IMR-90 (cell line): Measurements from ENCODE around the gene CYB5B. TPM values are rescaled to one million over a fixed set of nuclear protein-coding genes. Genes with fewer than 3 reads are reported as not detected.

Experiments used
- ATAC-seq: fragments of 200-7000 bp; cut with Tn5 transposase; 2 replicates; pipeline ENCODE4 v1.9.1; 2020; ENCODE audit warnings: low read depth, mild to moderate bottlenecking, moderate library complexity
- BruUV-seq: library from RNA; stranded (reverse); fragments of 400-500 nt; replicated peaks from 2 replicates; lab custom pipeline; 2021; lab: Mats Ljungman, UMichigan
- CTCF ChIA-PET: fragments of 300-600 bp; formaldehyde crosslinking; extraction: SDS; loops from one replicate; lab custom pipeline; 2021; ENCODE audit warnings: antibody characterized with exemption; lab: Yijun Ruan, JAX
- POLR2A ChIA-PET: fragments of 300-600 bp; sonication (Branson Sonifier 250); formaldehyde crosslinking; loops from one replicate; lab custom pipeline; 2022; ENCODE audit warnings: antibody characterized with exemption; ENCODE audit not compliant: unreplicated experiment; lab: Charles Lee
- DNase-seq: peaks from one replicate; pipeline ENCODE4 v3.0.0; 2013
- H2AFZ ChIP-seq: replicated peaks from 2 replicates; pipeline ENCODE3; 2013; ENCODE audit warnings: low read length, mild to moderate bottlenecking; ENCODE audit not compliant: poor library complexity
- H2AK5ac ChIP-seq: 2 replicates; pipeline ENCODE4 v1.6.1; 2013; ENCODE audit warnings: low read depth, low read length, inconsistent platforms
- H2AK9ac ChIP-seq: replicated peaks from 2 replicates; pipeline ENCODE3; 2013; ENCODE audit warnings: mild to moderate bottlenecking, low read depth, low read length, moderate library complexity; ENCODE audit not compliant: poor library complexity
- H2BK120ac ChIP-seq: 2 replicates; pipeline ENCODE4 v1.6.1; 2013; ENCODE audit warnings: low read depth, low read length, inconsistent platforms
- H2BK15ac ChIP-seq: 3 replicates; pipeline ENCODE4 v1.6.1; 2013; ENCODE audit warnings: low read depth, low read length, inconsistent platforms
- H2BK20ac ChIP-seq: 2 replicates; pipeline ENCODE4 v1.6.1; 2013; ENCODE audit warnings: low read depth, mild to moderate bottlenecking, inconsistent platforms, low read length, moderate library complexity
- H2BK5ac ChIP-seq: 2 replicates; pipeline ENCODE4 v1.6.1; 2013; ENCODE audit warnings: mild to moderate bottlenecking, low read depth, low read length, inconsistent platforms; ENCODE audit not compliant: poor library complexity, severe bottlenecking
- H3K14ac ChIP-seq: replicated peaks from 2 replicates; pipeline ENCODE4 v1.6.1; 2013; ENCODE audit warnings: low read depth, low read length, inconsistent platforms
- H3K18ac ChIP-seq: 2 replicates; pipeline ENCODE4 v1.6.1; 2013; ENCODE audit warnings: low read depth, low read length, control low read depth
- H3K23ac ChIP-seq: 2 replicates; pipeline ENCODE4 v1.6.1; 2013; ENCODE audit warnings: low read depth, low read length, inconsistent platforms
- H3K27ac ChIP-seq: 2 replicates; pipeline ENCODE4 v1.5.1; 2013; ENCODE audit warnings: mild to moderate bottlenecking, control low read depth, low read length; ENCODE audit not compliant: insufficient read depth
- H3K27me3 ChIP-seq: 2 replicates; pipeline ENCODE4 v1.6.1; 2013; ENCODE audit warnings: low read length; ENCODE audit not compliant: control insufficient read depth, insufficient read depth
- H3K36me3 ChIP-seq: 2 replicates; pipeline ENCODE4 v1.6.1; 2013; ENCODE audit warnings: low read length, mixed read lengths; ENCODE audit not compliant: control insufficient read depth, insufficient read depth
- H3K4ac ChIP-seq: 2 replicates; pipeline ENCODE4 v1.6.1; 2013; ENCODE audit warnings: low read depth, low read length, inconsistent platforms
- H3K4me1 ChIP-seq: 2 replicates; pipeline ENCODE4 v1.6.1; 2013; ENCODE audit warnings: low read length, mixed read lengths; ENCODE audit not compliant: control insufficient read depth, insufficient read depth
- H3K4me2 ChIP-seq: 2 replicates; pipeline ENCODE4 v1.6.1; 2013; ENCODE audit warnings: low read depth, mild to moderate bottlenecking, control low read depth, low read length, moderate library complexity
- H3K4me3 ChIP-seq: 2 replicates; pipeline ENCODE4 v1.5.1; 2013; ENCODE audit warnings: low read depth, mild to moderate bottlenecking, control low read depth, low read length, moderate library complexity; ENCODE audit not compliant: insufficient read depth
- H3K56ac ChIP-seq: 2 replicates; pipeline ENCODE4 v1.6.1; 2013; ENCODE audit warnings: low read length, inconsistent platforms; ENCODE audit not compliant: insufficient read depth; ENCODE audit errors: extremely low read depth
- H3K79me1 ChIP-seq, 2 experiments: 2 replicates each; pipeline ENCODE4 v1.6.1; 2013; ENCODE audit warnings: low read length in 2 of 2, inconsistent platforms in 1 of 2, low read depth in 1 of 2
- H3K9ac ChIP-seq: 2 replicates; pipeline ENCODE4 v1.6.1; 2013; ENCODE audit warnings: low read depth, low read length, control low read depth
- H3K9me1 ChIP-seq: 2 replicates; pipeline ENCODE4 v1.6.1; 2013; ENCODE audit warnings: low read length, inconsistent platforms; ENCODE audit not compliant: insufficient read depth
- H3K9me3 ChIP-seq: 2 replicates; pipeline ENCODE4 v1.6.1; 2013; ENCODE audit warnings: low read length; ENCODE audit not compliant: control insufficient read depth, insufficient read depth
- H4K20me1 ChIP-seq: 2 replicates; pipeline ENCODE4 v1.6.1; 2013; ENCODE audit warnings: low read length, inconsistent platforms; ENCODE audit not compliant: insufficient read depth
- H4K5ac ChIP-seq: 2 replicates; pipeline ENCODE4 v1.6.1; 2013; ENCODE audit warnings: mild to moderate bottlenecking, low read depth, low read length, control low read depth
- H4K8ac ChIP-seq, 2 experiments: 2 replicates each; pipeline ENCODE4 v1.6.1; 2013; ENCODE audit warnings: low read depth in 2 of 2, low read length in 2 of 2, control low read depth in 1 of 2, inconsistent platforms in 1 of 2
- H4K91ac ChIP-seq: 2 replicates; pipeline ENCODE4 v1.6.1; 2013; ENCODE audit warnings: low read depth, low read length, inconsistent platforms; ENCODE audit not compliant: insufficient read depth
- BHLHE40 ChIP-seq: fragments of 150-350 bp; IDR thresholded peaks from 2 replicates; pipeline ENCODE4 v1.6.1; 2016; ENCODE audit warnings: mild to moderate bottlenecking, low read depth, low read length
- CEBPB ChIP-seq: IDR thresholded peaks from 2 replicates; pipeline ENCODE4 v1.6.1; 2012; ENCODE audit warnings: low read depth, low read length, improper control_type of control experiment
- CHD1 ChIP-seq: IDR thresholded peaks from 2 replicates; pipeline ENCODE4 v1.6.1; 2012; ENCODE audit warnings: low read depth, low read length, improper control_type of control experiment
- CTCF ChIP-seq: conservative IDR thresholded peaks from 2 replicates; pipeline ENCODE4 v1.5.1; 2012; ENCODE audit warnings: mild to moderate bottlenecking, low read depth, low read length, improper control_type of control experiment
- ELK1 ChIP-seq: fragments of 150-350 bp; IDR thresholded peaks from 2 replicates; pipeline ENCODE4 v1.6.1; 2016; ENCODE audit warnings: low read depth, mild to moderate bottlenecking, low read length, moderate library complexity, borderline replicate concordance
- FOS ChIP-seq: fragments of 150-350 bp; IDR thresholded peaks from 2 replicates; pipeline ENCODE4 v1.6.1; 2016; ENCODE audit warnings: low read depth, low read length
- MAFK ChIP-seq: IDR thresholded peaks from 2 replicates; pipeline ENCODE4 v1.6.1; 2012; ENCODE audit warnings: low read depth, low read length, improper control_type of control experiment
- MAZ ChIP-seq: IDR thresholded peaks from 2 replicates; pipeline ENCODE4 v1.6.1; 2012; ENCODE audit warnings: low read depth, mild to moderate bottlenecking, low read length, improper control_type of control experiment, moderate library complexity, borderline replicate concordance
- MXI1 ChIP-seq: IDR thresholded peaks from 2 replicates; pipeline ENCODE4 v1.6.1; 2012; ENCODE audit warnings: low read depth, mild to moderate bottlenecking, low read length, moderate library complexity, borderline replicate concordance
- NFE2L2 ChIP-seq: fragments of 150-350 bp; IDR thresholded peaks from 2 replicates; pipeline ENCODE4 v1.6.1; 2016; ENCODE audit warnings: low read depth, mild to moderate bottlenecking, low read length
- POLR2A ChIP-seq: IDR thresholded peaks from 2 replicates; pipeline ENCODE4 v1.6.1; 2012; ENCODE audit warnings: mild to moderate bottlenecking, low read depth, low read length
- RAD21 ChIP-seq: IDR thresholded peaks from 2 replicates; pipeline ENCODE4 v1.6.1; 2012; ENCODE audit warnings: low read length, improper control_type of control experiment
- RCOR1 ChIP-seq: IDR thresholded peaks from 2 replicates; pipeline ENCODE4 v1.6.1; 2012; ENCODE audit warnings: mild to moderate bottlenecking, low read length, improper control_type of control experiment; ENCODE audit not compliant: insufficient replicate concordance
- RFX5 ChIP-seq: IDR thresholded peaks from 2 replicates; pipeline ENCODE4 v1.8.0; 2012; ENCODE audit warnings: low read depth, mild to moderate bottlenecking, low read length, moderate library complexity
- SMC3 ChIP-seq: fragments of 150-350 bp; IDR thresholded peaks from 2 replicates; pipeline ENCODE4 v1.6.1; 2016; ENCODE audit warnings: low read depth, mild to moderate bottlenecking, antibody characterized with exemption, low read length, moderate library complexity
- USF2 ChIP-seq: fragments of 150-350 bp; IDR thresholded peaks from 2 replicates; pipeline ENCODE4 v1.6.1; 2017; ENCODE audit warnings: mild to moderate bottlenecking, antibody characterized with exemption, low read length, low read depth
- WGBS, 2 experiments: methylation state at CpG; one replicate each; pipeline versions ENCODE4 v1.1.5 to v1.1.7; 2013; ENCODE audit warnings: missing lambda C conversion rate in 2 of 2; ENCODE audit not compliant: insufficient read length in 1 of 2; ENCODE audit errors: extremely low coverage in 2 of 2; 5-methylcytosine and 5-hydroxymethylcytosine counted together
- dilution Hi-C: fragments of 300-500 bp; cut with HindIII; formaldehyde crosslinking; loops from one replicate; pipeline ENCODE4 v1.14.3; 2018; ENCODE audit warnings: low sequenced_read_pairs; ENCODE audit not compliant: unreplicated experiment
- in situ Hi-C: fragments of 300-500 bp; cut with MboI; formaldehyde crosslinking; loops from 3 replicates; pipeline ENCODE4 v1.14.3; 2019; ENCODE audit warnings: low sequenced_read_pairs, inconsistent platforms, mixed read lengths
- intact Hi-C: fragments of 100-400 bp; cut with micrococcal nuclease; formaldehyde crosslinking; loops from 2 replicates; pipeline ENCODE4 v1.10.0; 2022
- polyA plus RNA-seq, 3 experiments: library from polyadenylated mRNA; depleted of rRNA; stranded (reverse); fragments of >200 nt; gene quantifications; 2 replicates each; pipeline ENCODE4 v1.2.3, GENCODE V29; 2012; ENCODE audit warnings: low replicate concordance in 1 of 3
- total RNA-seq: library from RNA; depleted of rRNA; stranded (reverse); fragments of >200 nt; gene quantifications from 2 replicates; pipeline ENCODE4 v1.2.3, GENCODE V29; 2012

Gene CYB5B
- total and polyA plus RNA-seq, 2 of the 4 experiments (the other 2 are of a cell fraction), result 100 to 102 TPM

- TF ChIP-seq NFE2L2 (no peak), USF2 (no peak), RCOR1 (no peak), CHD1 (no peak), ELK1 (no peak), RAD21 (no peak), RFX5 (no peak), CEBPB (no peak), SMC3 (no peak), MAFK (no peak), BHLHE40 (no peak), FOS (no peak), CTCF (no peak), MXI1 (no peak), MAZ (no peak), POLR2A (no peak)
- H2AK9ac ChIP-seq, result no peak overlapping the region
- peaks cover 4% of the 10 kb centered on the region; the same call in 1 of the 2 replicates for H4K20me1 ChIP-seq
- WGBS, 2 experiments, result 100% methylated on average over 1 of the region's 2 CpGs; no CpG with 5 or more reads in 1 of the 2 experiments
- CTCF ChIA-PET, result interaction anchor here (1.3 kb wide), 1 partner anchor 8 kb away, joined by 3 read pairs; no protein-coding TSS in a partner anchor
- no peak overlapping the region for H3K23ac ChIP-seq
- no peak overlapping the region for H3K56ac ChIP-seq
- no TSS peak for BruUV-seq
- H3K27ac ChIP-seq, result no peak overlapping the region
- no peak overlapping the region for H4K8ac ChIP-seq
- no peak overlapping the region for H3K18ac ChIP-seq
- peaks cover 38 to 53% of the 10 kb centered on the region in 2 experiments for H3K79me1 ChIP-seq
- ATAC-seq (no peak), DNase-seq (no peak)
- no peak overlapping the region for H3K4ac ChIP-seq
- H3K36me3 ChIP-seq, result peaks cover 27% of the 10 kb centered on the region
- no peak overlapping the region for H3K4me2 ChIP-seq
- no peak overlapping the region for H2BK120ac ChIP-seq
- no peak overlapping the region for H2BK5ac ChIP-seq
- H4K91ac ChIP-seq, result no peak overlapping the region
- H4K5ac ChIP-seq, result no peak overlapping the region
- H3K14ac ChIP-seq, result no peak overlapping the region
- no peak overlapping the region for H2BK20ac ChIP-seq
- H2BK15ac ChIP-seq, result no peak overlapping the region
- H3K27me3 ChIP-seq, result no peaks in the 10 kb centered on the region
- no peaks in the 10 kb centered on the region for H3K9me1 ChIP-seq
- in situ Hi-C loops, result no loop called here
- no peak overlapping the region for H2AK5ac ChIP-seq
- no peaks in the 10 kb centered on the region for H3K4me1 ChIP-seq
- no peak overlapping the region for H3K9ac ChIP-seq
- no peak overlapping the region for H3K4me3 ChIP-seq
- no peak overlapping the region for H2AFZ ChIP-seq
- POLR2A ChIA-PET, result no interaction called here
- H3K9me3 ChIP-seq, result no peaks in the 10 kb centered on the region
- intact Hi-C loops, result no loop called here
- dilution Hi-C loops, result no loop called here
Measured at GRCh38 chr16:69431948-69432468, 7.6 kb downstream of the CYB5B start.
